NCI-H446 (cell line): Measurements from ENCODE around the gene PTPRN.
A peak's percentile ranks its signal among the peaks of the same experiment; 100 is the strongest.
"Not testable (repeated sequence)": the region's sequence is repeated elsewhere in the genome, so short reads cannot be mapped to it uniquely, and the experiment has no call there.

Experiments
- DNase-seq, 2 experiments: peaks; one replicate each; lab custom pipeline; 2025; lab: John Stamatoyannopoulos, UW

The PTPRN gene

DNA sequence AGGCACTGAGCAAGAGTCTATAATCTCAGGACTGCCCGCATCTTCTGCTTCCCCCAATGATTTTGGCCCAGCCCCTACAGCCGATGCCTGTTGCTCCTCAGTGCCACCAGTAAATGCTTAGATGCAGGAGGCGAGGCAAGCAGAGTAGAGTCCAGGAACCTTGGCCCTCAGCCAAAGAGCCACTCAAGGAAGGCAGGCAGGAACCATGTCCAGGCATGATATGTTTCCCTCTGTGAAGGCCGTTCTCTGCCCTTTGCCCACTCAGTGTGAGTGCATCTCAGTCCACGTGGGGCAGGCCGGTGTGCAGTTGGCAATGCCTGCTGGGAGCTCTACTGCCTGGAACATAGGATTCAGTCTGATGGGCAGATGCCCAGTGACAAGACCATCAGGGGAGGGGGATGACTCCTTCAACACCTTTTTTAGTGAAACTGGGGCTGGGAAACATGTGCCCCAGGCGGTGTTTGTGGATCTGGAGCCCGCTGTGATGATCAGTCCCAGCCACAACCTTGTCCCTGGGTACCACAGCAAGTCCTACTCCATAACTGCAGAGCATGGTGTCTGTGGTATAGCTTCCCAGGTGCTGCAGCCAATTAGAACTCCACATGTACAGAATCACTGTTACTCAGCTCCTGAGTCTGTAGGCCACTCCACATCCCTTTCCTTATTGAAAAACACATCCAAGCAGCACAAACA is 39.7 kb downstream of the PTPRN start:
- no peak for DNase-seq

DNA sequence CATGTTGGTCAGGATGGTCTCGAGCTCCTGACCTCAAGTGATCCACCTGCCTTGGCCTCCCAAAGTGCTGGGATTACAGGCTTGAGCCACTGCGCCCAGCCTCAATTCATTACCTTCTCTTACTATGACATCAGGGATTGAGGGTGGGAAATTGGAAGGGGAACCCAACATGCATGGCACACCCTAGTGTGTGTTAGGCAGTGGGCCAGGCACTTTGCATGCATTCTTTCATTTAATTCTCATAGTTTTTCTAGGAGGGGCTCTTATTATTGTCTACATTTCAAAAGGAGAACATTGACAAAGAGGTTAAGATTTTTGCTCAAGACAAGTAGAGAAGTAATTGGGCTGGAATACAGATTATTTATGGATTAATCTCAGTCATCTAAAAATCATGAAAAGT is 40.9 kb downstream of the PTPRN start:
- DNase-seq: no peak

DNA sequence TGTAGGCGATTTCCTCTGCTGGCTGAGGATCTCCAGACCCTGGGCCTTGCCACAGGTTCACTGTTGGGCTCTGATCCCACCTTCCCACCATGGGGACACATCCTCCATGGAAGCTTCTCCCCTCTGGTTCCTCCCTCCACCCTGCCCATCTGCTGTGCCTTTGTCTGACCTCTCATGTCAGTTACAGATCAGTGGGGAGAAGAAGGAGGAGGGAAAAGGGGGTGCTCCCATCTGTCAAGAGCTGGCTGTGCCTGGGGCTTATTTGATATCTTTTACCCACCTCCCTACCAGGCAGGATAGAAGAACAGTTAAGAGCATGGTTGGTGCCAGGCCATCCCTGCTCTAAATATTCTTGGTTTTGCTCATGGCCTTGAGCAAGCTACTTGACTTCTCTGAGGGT is 42.3 kb downstream of the PTPRN start:
- DNase-seq: no peak

DNA sequence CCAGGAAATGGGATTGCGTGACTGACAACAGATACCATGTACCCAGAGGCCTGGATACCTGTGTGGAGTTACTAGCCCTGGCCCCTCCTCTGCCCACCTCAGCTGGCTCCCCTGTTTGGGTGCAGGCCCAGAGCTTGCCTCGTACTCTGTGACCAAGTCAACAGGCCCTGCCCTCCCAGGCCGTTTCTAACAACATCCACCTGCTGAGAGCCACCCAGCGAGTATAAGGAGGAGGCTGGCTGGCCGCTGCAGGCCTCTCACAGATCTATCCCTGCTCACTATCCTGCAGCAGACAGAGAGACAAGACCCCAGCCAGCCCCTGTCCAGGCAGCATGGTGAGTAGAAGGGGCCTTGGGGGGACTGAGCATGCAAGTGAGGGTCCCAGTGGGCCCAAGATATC is 43.0 kb downstream of the PTPRN start:
- DNase-seq: no peak

DNA sequence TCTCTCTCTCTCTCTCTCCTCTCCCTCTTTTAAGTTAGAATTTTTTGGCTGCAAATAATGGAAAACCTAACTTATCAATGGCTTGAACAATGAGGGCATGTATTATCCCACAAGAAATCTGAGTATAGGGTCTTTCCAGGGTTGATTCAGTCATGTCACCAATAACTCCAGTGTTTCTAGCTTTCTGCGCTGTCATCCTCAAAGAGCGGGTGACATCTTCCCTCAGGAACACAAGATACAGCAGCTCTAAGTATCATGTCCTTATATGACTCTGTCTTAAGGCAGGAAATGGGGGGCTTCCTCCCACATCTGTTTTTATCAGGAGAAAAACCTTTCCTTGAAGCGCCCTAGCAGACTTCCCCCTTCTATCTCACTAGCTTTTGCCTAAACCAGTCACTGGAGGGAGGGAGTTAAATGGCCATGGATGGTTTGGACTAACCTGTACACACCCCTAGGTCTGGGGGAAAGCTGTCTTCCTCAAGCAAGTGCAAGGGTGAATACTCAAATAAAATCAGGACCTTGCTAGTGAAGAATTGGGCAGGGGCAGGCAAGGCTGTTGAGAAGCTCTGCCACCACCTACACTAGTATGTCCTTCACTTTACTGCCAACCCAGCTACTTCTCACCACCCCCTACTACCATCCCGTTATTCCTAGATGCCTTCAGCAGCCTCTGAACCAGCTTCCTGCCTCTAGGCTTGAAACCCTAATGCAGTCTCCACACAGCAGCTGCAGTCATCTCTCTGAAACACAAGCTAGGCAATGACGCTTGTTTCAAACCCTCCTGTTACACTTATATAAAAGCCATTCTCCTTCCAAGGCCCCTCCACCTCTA is 48.0 kb downstream of the PTPRN start:
- DNase-seq: no peak

DNA sequence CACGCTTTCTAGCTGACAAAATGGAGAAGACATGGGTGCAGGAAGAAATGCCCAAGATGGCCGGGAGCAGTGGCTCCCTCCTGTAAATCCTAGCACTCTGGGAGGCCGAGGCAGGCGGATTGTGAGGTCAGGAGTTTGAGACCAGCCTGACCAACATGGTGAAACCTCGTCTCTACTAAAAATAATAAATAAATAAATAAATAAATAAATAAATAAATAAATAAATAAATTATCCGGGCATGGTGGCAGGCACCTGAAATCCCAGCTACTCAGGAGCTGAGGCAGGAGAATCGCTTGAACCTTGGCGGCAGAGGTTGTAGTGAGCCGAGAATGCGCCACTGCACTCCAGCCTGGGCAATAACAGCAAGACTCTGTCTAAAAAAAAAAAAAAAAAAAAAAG is 50.3 kb downstream of the PTPRN start:
- not testable (repeated sequence) for DNase-seq

DNA sequence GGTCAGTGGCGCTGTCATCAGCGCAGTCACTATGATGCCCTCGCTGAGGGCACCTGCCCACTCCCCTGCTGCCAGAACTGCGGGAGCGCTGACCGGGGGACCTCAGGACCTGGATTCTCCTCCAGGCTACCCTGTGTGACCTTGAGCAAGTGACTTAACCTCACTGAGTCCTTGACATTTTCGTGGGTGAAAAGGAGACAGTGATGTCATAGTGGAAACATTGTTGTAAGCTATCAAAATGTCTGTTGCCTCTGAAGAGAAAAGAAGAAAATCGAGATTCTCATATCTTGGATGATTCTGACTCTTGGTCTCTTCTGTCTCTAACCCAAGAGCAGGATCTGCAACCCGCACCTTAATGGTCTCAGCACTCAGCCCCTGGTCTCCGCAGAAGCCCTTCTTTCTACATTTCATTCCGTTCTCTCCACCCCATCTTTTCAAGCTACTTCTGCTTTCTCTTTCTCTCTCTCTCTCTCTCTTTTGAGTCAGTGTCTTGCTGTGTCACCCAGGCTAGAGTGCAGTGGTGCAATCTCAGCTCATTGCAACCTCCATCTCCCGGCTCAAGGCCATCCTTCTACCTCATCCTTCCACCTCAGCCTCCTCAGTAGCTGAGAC is 54.5 kb downstream of the PTPRN start:
- DNase-seq: no peak

DNA sequence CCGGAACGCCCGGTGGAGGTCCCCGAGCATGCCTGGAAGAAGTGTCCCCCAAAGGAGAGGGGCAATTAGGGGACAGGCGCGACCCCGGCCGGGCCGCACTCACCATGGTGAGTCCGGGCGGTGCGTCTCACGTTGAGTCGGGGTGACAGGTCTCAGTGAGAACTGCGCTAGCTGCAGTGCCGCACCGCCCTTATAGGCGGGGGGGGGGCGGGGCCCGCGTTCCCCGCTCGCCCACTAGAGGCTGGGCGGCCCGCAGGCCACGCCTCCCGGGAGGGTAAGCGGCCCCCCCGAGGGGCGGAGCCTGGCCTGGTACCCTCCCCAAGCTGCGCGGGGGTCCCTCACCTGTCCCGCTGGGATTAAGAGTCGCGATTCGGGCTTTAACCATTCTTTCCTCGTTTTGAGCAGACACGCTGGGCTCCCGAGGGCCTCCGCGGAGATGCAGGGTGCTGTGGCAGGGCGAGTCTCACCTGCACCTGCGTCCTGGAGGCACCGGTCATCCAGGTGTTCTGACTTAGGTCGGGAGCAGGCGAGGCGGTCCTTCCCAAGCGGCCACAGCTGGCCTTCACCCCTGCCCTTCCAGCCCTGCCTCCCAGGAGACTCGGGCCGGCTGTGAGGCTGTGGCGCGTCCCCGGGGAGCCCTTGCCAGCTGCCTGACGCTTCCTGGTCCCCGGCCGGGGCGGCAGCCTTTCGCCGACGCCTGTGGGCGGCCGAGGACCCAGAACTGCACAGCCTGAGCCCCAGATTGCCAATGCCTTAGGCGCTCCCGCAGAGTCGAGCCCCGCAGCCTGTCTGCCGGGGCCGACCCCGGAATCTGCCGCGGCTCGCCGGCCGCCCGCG is 55.2 kb downstream of the PTPRN start, which contains the start of gene TUBA4A:
Gene TUBA4A, minus strand, starts transcription at position 166 of the 837 bp plus-strand sequence. Its CDS starts 60 bp downstream, at position 106.
- DNase-seq: peak; percentile 27 to 91

DNA sequence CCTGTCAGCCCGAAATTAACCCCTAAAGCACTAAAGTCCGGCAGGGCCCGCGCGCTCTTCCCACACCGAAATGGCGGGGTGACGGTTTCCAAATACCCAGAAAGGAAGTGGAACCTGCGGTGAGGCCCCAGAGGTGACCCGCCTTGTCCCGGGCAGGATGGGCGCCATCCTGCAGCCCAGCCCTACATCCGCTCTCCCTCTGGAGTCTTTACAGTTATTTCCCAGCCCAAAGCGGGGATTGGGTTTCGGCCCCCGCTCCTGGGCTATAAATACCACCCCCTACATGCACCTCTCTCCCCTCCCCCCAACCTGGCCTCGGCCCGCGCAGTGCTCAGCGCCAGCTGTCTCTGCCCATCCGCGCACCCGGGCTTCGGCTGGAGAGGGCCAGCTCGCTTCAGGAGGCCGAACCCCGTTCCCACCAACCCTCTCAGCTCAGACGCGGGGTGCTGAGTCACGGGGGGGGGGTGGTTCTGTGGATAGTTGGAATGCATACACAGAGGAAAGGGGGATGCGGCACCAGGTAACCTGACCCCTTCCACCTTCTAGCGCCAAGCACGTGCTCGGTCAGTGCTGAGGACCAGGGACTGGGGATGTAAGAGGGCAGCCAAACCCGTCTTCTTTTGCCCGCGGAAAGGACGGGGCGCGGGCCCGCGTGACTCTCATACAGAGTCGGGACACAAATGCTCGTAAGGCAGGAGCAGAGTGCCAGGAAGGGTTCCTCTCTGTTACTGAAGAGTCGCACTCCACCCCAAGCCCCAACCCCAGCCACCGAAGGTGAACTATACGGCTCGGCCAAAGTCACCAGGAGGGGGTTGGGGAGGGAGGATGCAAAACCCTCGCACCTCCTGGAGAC is 56.1 kb downstream of the PTPRN start, which contains the start of gene TUBA4B:
Gene TUBA4B, plus strand, starts transcription at position 344 of the 853 bp plus-strand sequence. Its CDS starts 165 bp downstream, at position 509.
- DNase-seq: peak in 1 of 2 experiments; percentile 19

DNA sequence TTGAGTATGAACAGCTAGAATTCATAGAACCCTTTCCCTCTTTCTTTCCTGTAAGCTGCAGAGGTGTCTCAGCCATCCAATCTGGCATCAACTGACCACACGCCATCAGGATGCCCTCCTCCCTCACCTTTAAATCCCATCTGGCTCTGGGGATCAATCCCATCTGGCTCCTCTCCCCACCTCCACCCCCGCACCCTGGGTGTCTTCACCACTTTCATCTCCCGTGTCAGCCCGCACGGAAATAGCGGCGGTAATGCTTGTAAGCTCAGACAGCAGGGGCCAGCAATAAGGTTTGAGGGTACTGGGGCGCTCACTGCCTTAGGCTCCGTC is 56.7 kb downstream of the PTPRN start:
- DNase-seq: no peak

DNA sequence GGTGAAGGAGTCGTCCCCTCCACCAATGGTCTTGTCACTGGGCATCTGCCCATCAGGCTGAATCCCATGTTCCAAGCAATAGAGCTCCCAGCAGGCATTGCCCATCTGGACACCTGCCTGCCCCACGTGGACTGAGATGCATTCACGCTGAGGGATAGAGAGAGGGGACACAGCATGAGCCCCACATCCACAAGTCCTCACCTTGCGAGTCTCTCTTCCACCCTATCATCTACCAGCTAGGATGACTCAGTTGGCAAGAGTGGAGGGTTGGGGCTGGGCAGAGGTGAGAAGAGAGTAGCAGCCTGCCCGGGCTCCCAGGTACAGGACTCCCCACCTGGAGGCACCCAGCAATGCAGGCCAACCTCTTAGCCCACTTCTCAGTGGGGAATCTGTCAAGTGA is 57.1 kb downstream of the PTPRN start:
- no peak for DNase-seq

DNA sequence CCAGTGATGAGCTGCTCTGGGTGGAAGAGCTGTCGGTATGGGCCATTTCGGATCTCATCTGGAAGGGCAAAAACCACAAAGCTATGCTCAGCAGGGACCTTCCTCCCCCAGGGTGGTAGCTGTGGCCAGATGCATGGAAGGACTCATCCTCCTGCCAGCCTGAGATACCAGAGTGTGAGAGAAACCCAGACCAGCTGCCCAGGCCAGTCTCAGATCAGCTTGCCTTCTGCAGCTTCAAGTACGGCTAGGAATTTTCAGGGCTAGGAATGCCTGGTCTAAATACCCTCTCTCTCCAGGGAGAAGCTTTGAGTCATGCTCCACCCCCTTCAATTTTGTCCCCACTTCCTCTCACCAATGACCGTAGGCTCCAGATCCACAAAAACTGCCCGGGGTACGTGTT is 57.5 kb downstream of the PTPRN start:
- no peak for DNase-seq

DNA sequence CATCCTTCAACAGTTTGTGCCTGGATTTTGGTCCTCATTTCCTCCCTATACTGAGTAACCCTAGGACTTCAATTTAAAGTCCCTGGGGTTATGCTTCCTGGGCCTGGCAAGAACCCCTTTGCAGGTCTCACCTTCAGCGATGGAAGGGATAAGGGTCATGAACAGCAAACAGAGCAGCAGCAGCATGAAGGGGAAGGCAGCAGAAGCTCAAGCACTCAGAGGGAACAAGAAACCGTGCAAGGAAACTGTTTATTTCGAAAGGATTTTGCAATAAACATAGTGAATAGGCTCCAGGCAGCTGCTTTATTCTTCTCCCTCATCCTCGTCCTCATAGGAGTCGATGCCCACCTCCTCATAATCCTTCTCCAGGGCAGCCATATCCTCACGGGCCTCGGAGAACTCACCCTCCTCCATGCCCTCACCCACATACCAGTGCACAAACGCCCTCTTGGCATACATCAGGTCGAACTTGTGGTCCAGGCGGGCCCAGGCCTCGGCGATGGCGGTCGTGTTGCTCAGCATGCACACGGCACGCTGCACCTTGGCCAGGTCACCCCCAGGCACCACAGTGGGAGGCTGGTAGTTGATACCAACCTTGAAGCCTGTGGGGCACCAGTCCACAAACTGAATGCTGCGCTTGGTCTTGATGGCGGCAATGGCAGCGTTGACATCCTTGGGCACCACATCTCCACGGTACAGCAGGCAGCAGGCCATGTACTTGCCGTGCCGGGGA is 59.0 kb downstream of the PTPRN start:
- no peak for DNase-seq

DNA sequence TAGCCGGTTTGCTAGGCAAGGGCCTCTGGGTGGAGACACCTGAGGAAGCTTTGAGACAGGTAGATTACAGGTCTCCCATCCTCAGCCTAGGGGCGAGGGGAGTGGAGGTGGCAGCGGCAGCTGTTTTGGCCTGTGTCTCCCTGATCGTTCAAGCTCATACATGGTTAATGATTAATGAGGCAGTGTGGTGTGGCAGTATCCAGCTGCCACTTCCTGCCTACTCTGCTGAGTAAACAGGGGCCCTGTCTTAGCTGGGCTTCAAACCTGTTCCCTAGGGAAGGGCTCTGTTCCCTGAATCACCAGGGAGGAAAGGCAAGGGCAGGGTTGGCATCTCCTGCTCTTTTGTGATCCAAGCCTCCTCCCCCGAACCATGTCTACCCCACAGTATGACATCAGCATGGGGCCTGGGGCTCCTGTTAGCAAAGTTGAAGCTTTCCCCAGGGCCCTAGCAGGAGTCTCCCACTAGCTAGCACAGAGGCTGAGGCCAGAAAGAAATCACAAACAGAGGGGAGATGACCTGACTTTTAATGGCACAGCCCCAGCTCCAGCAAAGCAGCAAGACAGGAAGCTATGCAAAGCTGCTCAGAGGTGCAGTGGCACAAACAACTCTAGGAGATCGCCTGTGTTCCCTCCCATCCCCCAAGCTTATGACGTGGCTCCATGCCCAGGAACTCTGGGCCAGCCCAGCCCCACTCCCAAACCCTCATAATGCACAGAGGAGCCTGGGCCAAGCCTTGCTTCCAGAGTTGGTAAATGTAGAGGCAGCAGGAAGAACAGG is 59.8 kb downstream of the PTPRN start:
- peak; percentile 29 to 78 for DNase-seq

DNA sequence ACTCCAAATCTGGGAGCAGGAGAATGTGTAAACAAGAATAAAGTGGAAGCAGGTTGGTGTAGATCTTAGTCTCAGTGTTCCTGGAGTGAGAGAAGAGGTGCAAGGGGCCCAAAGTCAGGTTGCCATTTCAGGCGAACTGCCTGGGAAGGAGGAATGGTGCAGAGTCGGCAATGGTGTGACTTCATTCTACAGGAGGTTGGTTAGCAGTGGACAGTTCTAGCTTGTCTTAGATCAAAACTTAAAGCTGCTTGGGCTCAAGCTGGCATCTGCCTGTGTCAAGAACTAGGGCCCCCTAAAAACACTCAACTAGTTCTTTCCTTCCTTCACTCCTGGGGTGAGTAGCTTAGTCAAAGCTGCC is 60.4 kb downstream of the PTPRN start:
- no peak for DNase-seq

DNA sequence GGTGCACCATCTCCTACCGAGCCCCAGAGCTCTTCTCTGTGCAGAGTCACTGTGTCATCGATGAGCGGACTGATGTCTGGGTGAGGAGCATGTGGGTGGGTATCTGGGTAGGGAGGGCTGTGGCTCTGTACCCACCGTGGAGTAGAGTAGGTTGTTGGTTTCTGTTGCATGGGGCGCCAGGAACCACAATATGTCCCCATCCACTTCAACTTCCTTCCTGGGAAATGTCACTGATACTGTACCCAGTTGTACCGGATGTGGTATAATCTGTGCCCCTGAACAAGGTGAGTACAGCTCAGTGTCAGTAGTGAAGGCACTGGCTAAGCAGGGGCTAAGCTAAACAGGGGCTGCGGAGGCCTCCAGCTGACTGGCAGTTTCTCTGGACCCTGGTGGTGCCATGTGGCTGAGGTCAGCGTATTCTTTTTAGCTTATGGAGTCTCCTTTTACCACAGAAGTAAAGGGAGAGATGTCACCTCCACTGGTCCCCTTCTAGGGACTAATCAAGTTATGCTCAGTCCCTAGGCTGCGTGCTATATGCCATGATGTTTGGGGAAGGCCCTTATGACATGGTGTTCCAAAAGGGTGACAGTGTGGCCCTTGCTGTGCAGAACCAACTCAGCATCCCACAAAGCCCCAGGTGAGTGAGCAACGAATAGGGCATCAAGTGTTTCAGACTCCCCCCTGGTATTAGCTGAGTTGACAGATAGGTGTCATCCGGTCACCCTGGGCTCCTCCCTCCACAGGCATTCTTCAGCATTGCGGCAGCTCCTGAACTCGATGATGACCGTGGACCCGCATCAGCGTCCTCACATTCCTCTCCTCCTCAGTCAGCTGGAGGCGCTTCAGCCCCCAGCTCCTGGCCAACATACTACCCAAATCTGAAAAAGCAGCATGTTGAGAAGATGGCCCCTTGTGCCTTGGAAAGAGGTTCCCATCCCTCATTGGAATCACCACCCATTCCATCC is 61.2 kb downstream of the PTPRN start:
- DNase-seq: no peak

DNA sequence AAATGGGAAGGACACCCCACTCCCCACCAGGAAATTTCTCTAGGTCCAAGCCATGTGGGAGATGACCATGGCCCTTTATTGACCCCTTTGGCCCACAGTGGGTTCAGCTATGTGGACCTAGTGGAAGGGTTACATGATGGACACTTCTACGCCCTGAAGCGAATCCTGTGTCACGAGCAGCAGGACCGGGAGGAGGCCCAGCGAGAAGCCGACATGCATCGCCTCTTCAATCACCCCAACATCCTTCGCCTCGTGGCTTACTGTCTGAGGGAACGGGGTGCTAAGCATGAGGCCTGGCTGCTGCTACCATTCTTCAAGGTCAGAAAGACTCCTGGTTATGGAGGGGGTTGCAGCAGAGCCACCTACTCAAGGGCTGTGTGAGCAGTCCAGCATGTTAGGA is 62.6 kb downstream of the PTPRN start:
- DNase-seq: no peak

DNA sequence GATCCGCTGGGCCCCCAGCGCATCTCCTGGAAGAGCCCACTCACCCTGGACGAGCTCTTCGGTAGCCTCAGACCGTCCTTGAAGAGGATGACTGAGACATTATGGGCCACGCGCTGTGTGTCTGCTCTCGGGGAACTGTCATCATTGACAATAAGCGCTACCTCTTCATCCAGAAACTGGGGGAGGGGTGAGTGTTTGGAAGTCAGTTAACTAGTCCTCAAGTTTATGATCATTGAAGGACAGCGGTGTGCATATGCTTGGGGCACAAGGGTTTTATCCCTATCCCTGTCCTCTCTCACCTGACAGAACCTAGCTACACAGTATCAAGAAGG is 63.3 kb downstream of the PTPRN start:
- DNase-seq: no peak
